ENCODE results near the gene HTRA3. TPM values are rescaled to one million over a fixed set of nuclear protein-coding genes. Genes with fewer than 3 reads are reported as not detected.

Gene HTRA3
- total and polyA plus RNA-seq, 2 of the 4 experiments (the other 2 are of a cell fraction), result 1.3 to 9.5 TPM

DNA sequence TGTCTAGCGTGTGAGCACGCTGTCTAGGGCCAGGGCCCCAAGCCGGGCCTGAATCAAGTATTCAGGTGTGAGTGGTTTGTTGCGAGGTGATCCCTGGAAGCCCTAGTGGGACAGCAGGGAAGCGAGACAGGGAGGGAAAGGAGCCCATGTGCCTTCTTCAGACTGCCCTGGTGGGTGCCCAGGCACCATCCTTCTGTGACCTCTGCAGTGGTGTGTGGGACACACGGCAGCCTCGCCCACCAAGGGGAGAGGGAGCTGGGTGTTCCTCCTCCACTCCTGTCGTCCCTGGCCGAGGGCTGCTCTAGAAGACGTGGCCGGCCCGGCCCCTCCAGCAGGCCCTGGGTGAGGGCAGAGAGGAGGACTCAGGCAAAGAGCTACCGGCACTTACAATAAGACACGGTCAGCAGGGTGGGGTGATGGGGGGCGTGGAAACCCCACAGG is 47.4 kb downstream of the HTRA3 start:
- ChIA-PET POLR2A (ENCODE audit: unreplicated experiment) (no interaction called here), CTCF (no interaction called here)
- WGBS, 2 experiments (ENCODE audit: extremely low coverage in 2 of 2, insufficient read length in 1 of 2), result 90% methylated on average over 7 of the region's 15 CpGs; no CpG with 5 or more reads in 1 of the 2 experiments
- Histone ChIP-seq H2AK9ac (replicated peaks; ENCODE audit: low read depth, low read length, poor library complexity) (no peak overlapping the region), H2BK20ac (ENCODE audit: low read depth, low read length) (peak overlapping the region; percentile 44; the same call in 1 of the 2 replicates), H4K91ac (ENCODE audit: insufficient read depth, low read depth, low read length) (peak overlapping the region; percentile 52), H3K4me2 (ENCODE audit: low read depth, low read length) (no peak overlapping the region), H3K56ac (ENCODE audit: extremely low read depth, insufficient read depth, low read length) (no peak overlapping the region), H3K14ac (replicated peaks; ENCODE audit: low read depth, low read length) (0 out of 2 replicates have a peak overlapping the region, but pooled peaks have one; percentile 6), H3K79me1 (ENCODE audit: low read depth in 1 of 2, low read length in 2 of 2) (no peaks in the 10 kb centered on the region), H3K9me1 (ENCODE audit: insufficient read depth, low read length) (peaks cover 9% of the 10 kb centered on the region), H2BK15ac (ENCODE audit: low read depth, low read length) (no peak overlapping the region), H2AK5ac (ENCODE audit: low read depth, low read length) (peak overlapping the region; percentile 84), H3K9me3 (ENCODE audit: control insufficient read depth, insufficient read depth, low read length) (peaks cover 5% of the 10 kb centered on the region), H2BK120ac (ENCODE audit: low read depth, low read length) (peak overlapping the region; percentile 42), H4K8ac (ENCODE audit: low read depth in 2 of 2, low read length in 2 of 2) (no peak overlapping the region; a peak in 1 of 4 replicates), H2AFZ (replicated peaks; ENCODE audit: low read length, poor library complexity) (peak overlapping the region; percentile 45), H2BK5ac (ENCODE audit: low read depth, low read length, poor library complexity, severe bottlenecking) (no peak overlapping the region), H4K5ac (ENCODE audit: low read depth, low read length) (no peak overlapping the region), H3K23ac (ENCODE audit: low read depth, low read length) (no peak overlapping the region), H3K4ac (ENCODE audit: low read depth, low read length) (peak overlapping the region; percentile 31), H3K27ac (ENCODE audit: insufficient read depth, low read length) (no peak overlapping the region), H3K4me1 (ENCODE audit: control insufficient read depth, insufficient read depth, low read length) (peaks cover 14% of the 10 kb centered on the region), H4K20me1 (ENCODE audit: insufficient read depth, low read length) (no peaks in the 10 kb centered on the region), H3K18ac (ENCODE audit: low read depth, low read length) (no peak overlapping the region; the same call in 1 of the 2 replicates), H3K4me3 (ENCODE audit: insufficient read depth, low read depth, low read length) (no peak overlapping the region), H3K27me3 (ENCODE audit: control insufficient read depth, insufficient read depth, low read length) (no peaks in the 10 kb centered on the region), H3K9ac (ENCODE audit: low read depth, low read length) (no peak overlapping the region), H3K36me3 (ENCODE audit: control insufficient read depth, insufficient read depth, low read length) (no peaks in the 10 kb centered on the region)
- in situ Hi-C loops (cut with MboI; ENCODE audit: low sequenced_read_pairs) (no loop called here), dilution Hi-C loops (cut with HindIII; ENCODE audit: low sequenced_read_pairs, unreplicated experiment) (no loop called here), intact Hi-C loops (cut with micrococcal nuclease) (loop anchor here (1.0 kb wide), 1 partner anchor 73 kb away; no protein-coding TSS in a partner anchor)
- TF ChIP-seq USF2 (IDR thresholded peaks at IDR 0.05; ENCODE audit: low read depth, low read length) (no peak), RFX5 (IDR thresholded peaks at IDR 0.05; ENCODE audit: low read depth, low read length) (no peak), SMC3 (IDR thresholded peaks at IDR 0.05; ENCODE audit: low read depth, low read length) (no peak), MAFK (IDR thresholded peaks at IDR 0.05; ENCODE audit: low read depth, low read length) (no peak), RCOR1 (IDR thresholded peaks at IDR 0.05; ENCODE audit: insufficient replicate concordance, low read length) (no peak), MAZ (IDR thresholded peaks at IDR 0.05; ENCODE audit: borderline replicate concordance, low read depth, low read length) (no peak), CEBPB (IDR thresholded peaks at IDR 0.05; ENCODE audit: low read depth, low read length) (no peak), POLR2A (IDR thresholded peaks at IDR 0.05; ENCODE audit: low read depth, low read length) (no peak), RAD21 (IDR thresholded peaks at IDR 0.05; ENCODE audit: low read length) (no peak), MXI1 (IDR thresholded peaks at IDR 0.05; ENCODE audit: borderline replicate concordance, low read depth, low read length) (no peak), CHD1 (IDR thresholded peaks at IDR 0.05; ENCODE audit: low read depth, low read length) (no peak), FOS (IDR thresholded peaks at IDR 0.05; ENCODE audit: low read depth, low read length) (no peak), BHLHE40 (IDR thresholded peaks at IDR 0.05; ENCODE audit: low read depth, low read length) (no peak), NFE2L2 (IDR thresholded peaks at IDR 0.05; ENCODE audit: low read depth, low read length) (no peak)
- TF ChIP-seq, protein P1, sequence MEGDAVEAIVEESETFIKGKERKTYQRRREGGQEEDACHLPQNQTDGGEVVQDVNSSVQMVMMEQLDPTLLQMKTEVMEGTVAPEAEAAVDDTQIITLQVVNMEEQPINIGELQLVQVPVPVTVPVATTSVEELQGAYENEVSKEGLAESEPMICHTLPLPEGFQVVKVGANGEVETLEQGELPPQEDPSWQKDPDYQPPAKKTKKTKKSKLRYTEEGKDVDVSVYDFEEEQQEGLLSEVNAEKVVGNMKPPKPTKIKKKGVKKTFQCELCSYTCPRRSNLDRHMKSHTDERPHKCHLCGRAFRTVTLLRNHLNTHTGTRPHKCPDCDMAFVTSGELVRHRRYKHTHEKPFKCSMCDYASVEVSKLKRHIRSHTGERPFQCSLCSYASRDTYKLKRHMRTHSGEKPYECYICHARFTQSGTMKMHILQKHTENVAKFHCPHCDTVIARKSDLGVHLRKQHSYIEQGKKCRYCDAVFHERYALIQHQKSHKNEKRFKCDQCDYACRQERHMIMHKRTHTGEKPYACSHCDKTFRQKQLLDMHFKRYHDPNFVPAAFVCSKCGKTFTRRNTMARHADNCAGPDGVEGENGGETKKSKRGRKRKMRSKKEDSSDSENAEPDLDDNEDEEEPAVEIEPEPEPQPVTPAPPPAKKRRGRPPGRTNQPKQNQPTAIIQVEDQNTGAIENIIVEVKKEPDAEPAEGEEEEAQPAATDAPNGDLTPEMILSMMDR (conservative IDR thresholded peaks at IDR 0.05; ENCODE audit: low read depth, low read length), result no peak
- TF ChIP-seq, protein P2, sequence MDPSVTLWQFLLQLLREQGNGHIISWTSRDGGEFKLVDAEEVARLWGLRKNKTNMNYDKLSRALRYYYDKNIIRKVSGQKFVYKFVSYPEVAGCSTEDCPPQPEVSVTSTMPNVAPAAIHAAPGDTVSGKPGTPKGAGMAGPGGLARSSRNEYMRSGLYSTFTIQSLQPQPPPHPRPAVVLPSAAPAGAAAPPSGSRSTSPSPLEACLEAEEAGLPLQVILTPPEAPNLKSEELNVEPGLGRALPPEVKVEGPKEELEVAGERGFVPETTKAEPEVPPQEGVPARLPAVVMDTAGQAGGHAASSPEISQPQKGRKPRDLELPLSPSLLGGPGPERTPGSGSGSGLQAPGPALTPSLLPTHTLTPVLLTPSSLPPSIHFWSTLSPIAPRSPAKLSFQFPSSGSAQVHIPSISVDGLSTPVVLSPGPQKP (IDR thresholded peaks at IDR 0.05; ENCODE audit: borderline replicate concordance, low read depth, low read length), result no peak
- ATAC-seq (ENCODE audit: low read depth) (no peak), DNase-seq (no peak)
- no TSS peak for BruUV-seq (replicated peaks)

Data from IMR-90 (cell line).